Activated CD4-positive, CD25-positive, alpha-beta regulatory T cell treated with anti-CD3 and anti-CD28 coated beads, Interleukin-2, amount 50 U/mL, for 24 hours (primary cell): Measurements from ENCODE around the gene C2orf81.
"Not testable (repeated sequence)": the region's sequence is repeated elsewhere in the genome, so short reads cannot be mapped to it uniquely, and the experiment has no call there.

ENCODE experiments used
- ATAC-seq, 2 donors: fragments of 150-1000 bp; cut with Tn5 transposase; one replicate each; pipeline ENCODE4 v1.10.0; 2021; ENCODE audit warnings: mild to moderate bottlenecking in 1 of 2, moderate library complexity in 1 of 2

C2orf81 gene

GRCh38 chr2:74442483-74443297, 21.3 kb upstream of the C2orf81 start:
- ATAC-seq, result not testable (repeated sequence)

GRCh38 chr2:74441690-74442482, 20.5 kb upstream of the C2orf81 start, which contains the start of gene RTKN:
Gene RTKN (minus strand): TSS chr2:74441937. CDS start chr2:74441816, 121 bp downstream.
- ATAC-seq, result peak; percentile 31 to 55

- ATAC-seq, result no peak
Measured at GRCh38 chr2:74441170-74441689, 19.8 kb upstream of the C2orf81 start.

- ATAC-seq, result peak; percentile 79 to 84
Measured at GRCh38 chr2:74440378-74441169, 19.2 kb upstream of the C2orf81 start.

GRCh38 chr2:74439803-74440377, 18.5 kb upstream of the C2orf81 start:
- ATAC-seq, result no peak

- no peak for ATAC-seq
Measured at GRCh38 chr2:74439373-74439772, 18.0 kb upstream of the C2orf81 start.

- no peak for ATAC-seq
Measured at GRCh38 chr2:74438248-74438647, 16.8 kb upstream of the C2orf81 start.

GRCh38 chr2:74436848-74437695, 15.7 kb upstream of the C2orf81 start:
- no peak for ATAC-seq

- no peak for ATAC-seq
Measured at GRCh38 chr2:74436111-74436805, 14.8 kb upstream of the C2orf81 start.

- no peak for ATAC-seq
Measured at GRCh38 chr2:74430502-74430901, 9.1 kb upstream of the C2orf81 start.

- no peak for ATAC-seq
Measured at GRCh38 chr2:74429487-74430451, 8.3 kb upstream of the C2orf81 start.

GRCh38 chr2:74428675-74429074, 7.3 kb upstream of the C2orf81 start:
- no peak for ATAC-seq

GRCh38 chr2:74427551-74427950, 6.1 kb upstream of the C2orf81 start:
- no peak for ATAC-seq

- no peak for ATAC-seq
Measured at GRCh38 chr2:74426181-74426758, 4.9 kb upstream of the C2orf81 start.

- ATAC-seq, result no peak
Measured at GRCh38 chr2:74425523-74425922, 4.1 kb upstream of the C2orf81 start.

GRCh38 chr2:74424995-74425406, 3.6 kb upstream of the C2orf81 start:
- ATAC-seq, result no peak

GRCh38 chr2:74424139-74424992, 2.9 kb upstream of the C2orf81 start:
- ATAC-seq, result no peak
